HG03378 (cell line): ENCODE data around the gene SCFD2.
"Not testable (repeated sequence)": the region's sequence is repeated elsewhere in the genome, so short reads cannot be mapped to it uniquely, and the experiment has no call there.

Experiments used
- ATAC-seq: cut with Tn5 transposase; IDR thresholded peaks from one replicate; pipeline ENCODE4 v1.9.1; 2021; ENCODE audit warnings: mild to moderate bottlenecking, moderate library complexity; ENCODE audit not compliant: unreplicated experiment

The SCFD2 gene

GRCh38 chr4:53346920-53347852, 18.7 kb downstream of the SCFD2 start:
- ATAC-seq, result no peak

- not testable (repeated sequence) for ATAC-seq
Measured at GRCh38 chr4:53346392-53346791, 19.5 kb downstream of the SCFD2 start.

- ATAC-seq, result not testable (repeated sequence)
Measured at GRCh38 chr4:53340145-53340544, 25.7 kb downstream of the SCFD2 start.

- not testable (repeated sequence) for ATAC-seq
Measured at GRCh38 chr4:53334916-53335315, 30.9 kb downstream of the SCFD2 start.

- ATAC-seq, result no peak
Measured at GRCh38 chr4:53326535-53326934, 39.3 kb downstream of the SCFD2 start.

- ATAC-seq, result no peak
Measured at GRCh38 chr4:53322696-53323095, 43.2 kb downstream of the SCFD2 start.

- ATAC-seq, result no peak
Measured at GRCh38 chr4:53321984-53322289, 43.9 kb downstream of the SCFD2 start.

- no peak for ATAC-seq
Measured at GRCh38 chr4:53321151-53321983, 44.5 kb downstream of the SCFD2 start.

- ATAC-seq, result no peak
Measured at GRCh38 chr4:53315300-53315699, 50.6 kb downstream of the SCFD2 start.

GRCh38 chr4:53314252-53314651, 51.6 kb downstream of the SCFD2 start:
- no peak for ATAC-seq

GRCh38 chr4:53313510-53313909, 52.4 kb downstream of the SCFD2 start:
- ATAC-seq, result no peak

- no peak for ATAC-seq
Measured at GRCh38 chr4:53309321-53310040, 56.4 kb downstream of the SCFD2 start.

GRCh38 chr4:53307819-53308780, 57.8 kb downstream of the SCFD2 start:
- ATAC-seq, result no peak

- ATAC-seq, result no peak
Measured at GRCh38 chr4:53307210-53307609, 58.7 kb downstream of the SCFD2 start.

- ATAC-seq, result no peak
Measured at GRCh38 chr4:53306729-53307128, 59.1 kb downstream of the SCFD2 start.

GRCh38 chr4:53292209-53292608, 73.7 kb downstream of the SCFD2 start:
- ATAC-seq, result not testable (repeated sequence)

GRCh38 chr4:53281438-53281837, 84.4 kb downstream of the SCFD2 start:
- ATAC-seq, result no peak

- ATAC-seq, result no peak
Measured at GRCh38 chr4:53280846-53281245, 85.0 kb downstream of the SCFD2 start.

GRCh38 chr4:53274609-53275268, 91.1 kb downstream of the SCFD2 start:
- no peak for ATAC-seq

- no peak for ATAC-seq
Measured at GRCh38 chr4:53273726-53274125, 92.1 kb downstream of the SCFD2 start.
